ENCODE data around the gene FAM185A. TPM values are rescaled to one million over a fixed set of nuclear protein-coding genes. Genes with fewer than 3 reads are reported as not detected.

Gene FAM185A
- total and polyA plus RNA-seq, 2 of the 13 experiments (the other 11 are each of a cell fraction or from before 2014, with no cell fraction given): 5.0 to 11.6 TPM

- Histone ChIP-seq H3K27me3 (ENCODE audit: control insufficient read depth in 1 of 2, insufficient read depth in 2 of 2, low read length in 2 of 2) (no peaks in the 10 kb centered on the region), H3K9ac (ENCODE audit: insufficient read depth, low read depth, low read length) (no peak overlapping the region), H4K20me1 (ENCODE audit: insufficient read depth, low read length) (no peaks in the 10 kb centered on the region), H3K36me3 (replicated peaks in 1 of 2; ENCODE audit: control insufficient read depth in 1 of 2, insufficient read depth in 2 of 2, low read length in 2 of 2) (no peaks in the 10 kb centered on the region; a peak in 1 of 5 replicates), H2AFZ (ENCODE audit: low read length) (no peak overlapping the region), H3K4me3 (replicated peaks in 1 of 3; ENCODE audit: insufficient read depth in 1 of 3, low read depth in 2 of 3, low read length in 3 of 3) (no peak overlapping the region), H3K9me3 (ENCODE audit: low read length) (no peaks in the 10 kb centered on the region), H3K4me1 (ENCODE audit: insufficient read depth, low read length) (peaks cover 27% of the 10 kb centered on the region), H3K27ac (ENCODE audit: extremely low read length, insufficient read depth, low read length) (no peak overlapping the region), H3K79me2 (ENCODE audit: insufficient read depth, low read length) (no peaks in the 10 kb centered on the region), H3K4me2 (ENCODE audit: low read depth, low read length) (no peak overlapping the region)
- no TSS peak for BruUV-seq (replicated peaks)
- ChIA-PET CTCF (ENCODE audit: low intra/inter-chr PET ratio, low total read pairs) (no interaction called here), POLR2A (interaction anchor here (1.5 kb wide), 1 partner anchor 61 kb away, joined by 3 read pairs; no protein-coding TSS in a partner anchor)
- 40% methylated on average over 8 of the region's 8 CpGs for WGBS (ENCODE audit: low lambda C conversion rate)
- FAIRE-seq (peak; percentile 64), ATAC-seq (peak; percentile 57; the same call in 1 of the 3 replicates), DNase-seq (ENCODE audit: low spot score) (peak; percentile 41)
- in situ Hi-C loops (cut with HindIII; ENCODE audit: extremely low pct_ligation_motif_present, low pct_unique_long_range_greater_than_20kb): no loop called here
- intact Hi-C loops (cut with micrococcal nuclease; ENCODE audit: unreplicated experiment): no loop called here
- TF ChIP-seq ARID5B (CRISPR knock-in tag; IDR thresholded peaks at IDR 0.05) (peak; percentile 64), MAFK (conservative IDR thresholded peaks at IDR 0.05 in 1 of 2, IDR thresholded peaks at IDR 0.05 in 1 of 2; ENCODE audit: low read length in 2 of 2) (peak; percentile 99), FOXP1 (IDR thresholded peaks at IDR 0.05) (no peak), FOXP1 (CRISPR knock-in tag; IDR thresholded peaks at IDR 0.05) (peak; percentile 60; the same call in 1 of the 2 replicates), ZNF12 (CRISPR knock-in tag; IDR thresholded peaks at IDR 0.05) (peak; percentile 90), NR2F6 (IDR thresholded peaks at IDR 0.05) (peak; percentile 31), NR2F6 (CRISPR knock-in tag; IDR thresholded peaks at IDR 0.05) (0 out of 2 replicates have a peak, but pooled peaks have one; percentile 22), ZNF564 (CRISPR knock-in tag; IDR thresholded peaks at IDR 0.05) (no peak), ZNF605 (CRISPR knock-in tag; IDR thresholded peaks at IDR 0.05) (no peak), ZNF781 (CRISPR knock-in tag; IDR thresholded peaks at IDR 0.05; ENCODE audit: borderline replicate concordance, not compliant biosample characterization) (no peak), ZNF281 (CRISPR knock-in tag; IDR thresholded peaks at IDR 0.05; ENCODE audit: borderline replicate concordance) (no peak), POGK (CRISPR knock-in tag; conservative IDR thresholded peaks at IDR 0.05) (no peak), HNF4A (CRISPR knock-in tag; IDR thresholded peaks at IDR 0.05) (0 out of 2 replicates have a peak, but pooled peaks have one; percentile 29), MED1 (CRISPR knock-in tag; IDR thresholded peaks at IDR 0.05) (peak; percentile 19; the same call in 1 of the 2 replicates)
Measured at GRCh38 chr7:102811942-102812678, 63.3 kb downstream of the FAM185A start.

Data from HepG2 (cell line).